HepG2 (cell line): Measurements from ENCODE around the gene DNASE2B. TPM values are rescaled to one million over a fixed set of nuclear protein-coding genes. Genes with fewer than 3 reads are reported as not detected.

Experiments used
- ATAC-seq: fragments of 200-7000 bp; cut with Tn5 transposase; 3 replicates; pipeline ENCODE4 v1.9.1; 2020; ENCODE audit warnings: mild to moderate bottlenecking, moderate library complexity
- BruUV-seq: library from RNA; stranded (reverse); fragments of 400-500 nt; replicated peaks from 2 replicates; lab custom pipeline; 2021; lab: Mats Ljungman, UMichigan
- CTCF ChIA-PET: fragments of 300-600 bp; formaldehyde crosslinking; extraction: SDS; loops from one replicate; lab custom pipeline; 2021; ENCODE audit warnings: low total read pairs, inconsistent platforms, low intra/inter-chr PET ratio; lab: Yijun Ruan, JAX
- POLR2A ChIA-PET: fragments of 350-600 bp; sonication (Branson Sonifier 250); formaldehyde crosslinking; loops from one replicate; lab custom pipeline; 2020; ENCODE audit warnings: antibody characterized with exemption, inconsistent platforms; lab: Yijun Ruan, JAX
- DNase-seq: peaks from one replicate; pipeline ENCODE4 v3.0.0-alpha.2; 2015; ENCODE audit warnings: low spot score
- FAIRE-seq: peaks from 3 replicates; lab custom pipeline; 2011; peaks lifted over from hg19 to GRCh38; lab: Jason Lieb, UNC
- H2AFZ ChIP-seq: one replicate; pipeline ENCODE4 v1.6.1; 2011; ENCODE audit warnings: low read length, inconsistent platforms
- H3K27ac ChIP-seq: fragments of 300-600 bp; 3 replicates; pipeline ENCODE4 v1.8.0; 2011; ENCODE audit warnings: mixed run types, mild to moderate bottlenecking, mixed read lengths, low read length, inconsistent platforms; ENCODE audit not compliant: insufficient read depth; ENCODE audit errors: extremely low read length
- H3K27me3 ChIP-seq, 2 experiments: fragments of 200-600 bp in 1 of 2; 2 replicates in 1 of 2; 3 replicates in 1 of 2; pipeline versions ENCODE4 v1.6.0 to v1.8.0; 2011; ENCODE audit warnings: low read length in 2 of 2, mild to moderate bottlenecking in 2 of 2, moderate library complexity in 2 of 2, inconsistent platforms in 1 of 2; ENCODE audit not compliant: insufficient read depth in 2 of 2, control insufficient read depth in 1 of 2
- H3K36me3 ChIP-seq, 2 experiments: fragments of 200-600 bp in 1 of 2; replicated peaks in 1 of 2; 2 replicates in 1 of 2; 3 replicates in 1 of 2; pipeline versions ENCODE4 v1.5.1 to v1.8.0; 2011; ENCODE audit warnings: low read length in 2 of 2, inconsistent platforms in 1 of 2; ENCODE audit not compliant: insufficient read depth in 2 of 2, control insufficient read depth in 1 of 2
- H3K4me1 ChIP-seq: 2 replicates; pipeline ENCODE4 v1.5.1; 2012; ENCODE audit warnings: low read length, inconsistent platforms; ENCODE audit not compliant: insufficient read depth
- H3K4me2 ChIP-seq: 2 replicates; pipeline ENCODE4 v1.6.0; 2011; ENCODE audit warnings: low read depth, low read length, inconsistent platforms
- H3K4me3 ChIP-seq, 3 experiments: fragments of 200-600 bp in 1 of 3; sonication (generic), shearing (Covaris generic) in 1 of 3; replicated peaks in 1 of 3; 2 replicates each; pipeline ENCODE4 v1.5.1; 2011 to 2016; ENCODE audit warnings: low read length in 3 of 3, inconsistent platforms in 2 of 3, low read depth in 2 of 3, mild to moderate bottlenecking in 2 of 3, control low read depth in 1 of 3, mixed read lengths in 1 of 3; ENCODE audit not compliant: insufficient read depth in 1 of 3
- H3K79me2 ChIP-seq: one replicate; pipeline ENCODE4 v1.6.1; 2011; ENCODE audit warnings: low read length, inconsistent platforms; ENCODE audit not compliant: insufficient read depth
- H3K9ac ChIP-seq: 2 replicates; pipeline ENCODE4 v1.6.0; 2011; ENCODE audit warnings: mild to moderate bottlenecking, low read depth, low read length, inconsistent platforms; ENCODE audit not compliant: insufficient read depth
- H3K9me3 ChIP-seq: 2 replicates; pipeline ENCODE4 v1.5.1; 2012; ENCODE audit warnings: mild to moderate bottlenecking, low read length
- H4K20me1 ChIP-seq: 2 replicates; pipeline ENCODE4 v1.6.0; 2011; ENCODE audit warnings: inconsistent platforms, mild to moderate bottlenecking, low read length, moderate library complexity; ENCODE audit not compliant: insufficient read depth
- TBL1XR1 ChIP-seq: fragments of 150-350 bp; IDR thresholded peaks from 2 replicates; pipeline ENCODE4 v1.6.1; 2014; ENCODE audit warnings: borderline replicate concordance, low read length; ENCODE audit not compliant: partially characterized antibody
- ZFY ChIP-seq: sonication (generic); formaldehyde crosslinking; IDR thresholded peaks from 2 replicates; pipeline ENCODE4 v1.4.0; 2020; ENCODE audit warnings: missing genetic modification reagents
- ZNF556 ChIP-seq: sonication (generic); formaldehyde crosslinking; IDR thresholded peaks from 2 replicates; pipeline ENCODE4 v1.4.0; 2020; ENCODE audit warnings: mild to moderate bottlenecking, missing genetic modification reagents, borderline replicate concordance
- ZNF747 ChIP-seq: sonication (generic); formaldehyde crosslinking; IDR thresholded peaks from 2 replicates; pipeline ENCODE4 v1.8.1; 2023; ENCODE audit warnings: missing genetic modification reagents, mild to moderate bottlenecking, borderline replicate concordance
- WGBS: methylation state at CpG from one replicate; pipeline ENCODE4 v1.1.6; 2017; ENCODE audit warnings: low lambda C conversion rate; 5-methylcytosine and 5-hydroxymethylcytosine counted together
- in situ Hi-C: cut with HindIII; loops from 2 replicates; pipeline ENCODE4 v1.10.0; 2017; ENCODE audit warnings: low pct_unique_long_range_greater_than_20kb; ENCODE audit not compliant: extremely low pct_ligation_motif_present
- intact Hi-C: fragments of 100-400 bp; cut with micrococcal nuclease; formaldehyde crosslinking; loops from one replicate; pipeline ENCODE4 v1.10.0; 2022; ENCODE audit not compliant: unreplicated experiment
- polyA plus RNA-seq, 8 experiments: library from polyadenylated mRNA; depleted of rRNA in 3 of 8; stranded (reverse) in 7 of 8; unstranded in 1 of 8; fragments of >200 nt; fragmentation: Illumina TruSeq in 4 of 8; extraction: Trizol in 4 of 8; gene quantifications; 2 replicates each; pipeline versions ENCODE4 v1.2.1 to v1.2.3, GENCODE V29; 2011 to 2016; ENCODE audit warnings: low read depth in 4 of 8, missing spikeins in 1 of 8, mixed read lengths in 1 of 8; ENCODE audit not compliant: insufficient read depth in 1 of 8
- total RNA-seq, 5 experiments: library from RNA; depleted of rRNA; stranded (reverse); fragments of >200 nt; fragmentation: Illumina TruSeq; extraction: Trizol; gene quantifications; 2 replicates each; pipeline ENCODE4 v1.2.3, GENCODE V29; 2016; ENCODE audit warnings: low read depth in 1 of 5
- TF ChIP-seq, protein P1 (sequence below): sonication (generic); formaldehyde crosslinking; IDR thresholded peaks from 2 replicates; pipeline ENCODE4 v1.4.0; 2020; ENCODE audit warnings: missing genetic modification reagents
- TF ChIP-seq, protein P2 (sequence below): sonication (generic); formaldehyde crosslinking; IDR thresholded peaks from 2 replicates; pipeline ENCODE4 v1.4.0; 2020; ENCODE audit warnings: missing genetic modification reagents, mild to moderate bottlenecking, borderline replicate concordance

DNASE2B gene
- total and polyA plus RNA-seq, 2 of the 13 experiments (the other 11 are each of a cell fraction or from before 2014, with no cell fraction given): not detected

GRCh38 chr1:84356881-84357280, 41.4 kb upstream of the DNASE2B start:
- H3K9me3 ChIP-seq: no peaks in the 10 kb centered on the region
- no peak overlapping the region for H2AFZ ChIP-seq
- ChIA-PET CTCF (no interaction called here), POLR2A (no interaction called here)
- no peaks in the 10 kb centered on the region; a peak in 2 of 5 replicates for H3K27me3 ChIP-seq
- DNase-seq (no peak), ATAC-seq (no peak), FAIRE-seq (no peak)
- no peak overlapping the region for H3K4me2 ChIP-seq
- TF ChIP-seq ZNF747: no peak
- TF ChIP-seq, protein P1, sequence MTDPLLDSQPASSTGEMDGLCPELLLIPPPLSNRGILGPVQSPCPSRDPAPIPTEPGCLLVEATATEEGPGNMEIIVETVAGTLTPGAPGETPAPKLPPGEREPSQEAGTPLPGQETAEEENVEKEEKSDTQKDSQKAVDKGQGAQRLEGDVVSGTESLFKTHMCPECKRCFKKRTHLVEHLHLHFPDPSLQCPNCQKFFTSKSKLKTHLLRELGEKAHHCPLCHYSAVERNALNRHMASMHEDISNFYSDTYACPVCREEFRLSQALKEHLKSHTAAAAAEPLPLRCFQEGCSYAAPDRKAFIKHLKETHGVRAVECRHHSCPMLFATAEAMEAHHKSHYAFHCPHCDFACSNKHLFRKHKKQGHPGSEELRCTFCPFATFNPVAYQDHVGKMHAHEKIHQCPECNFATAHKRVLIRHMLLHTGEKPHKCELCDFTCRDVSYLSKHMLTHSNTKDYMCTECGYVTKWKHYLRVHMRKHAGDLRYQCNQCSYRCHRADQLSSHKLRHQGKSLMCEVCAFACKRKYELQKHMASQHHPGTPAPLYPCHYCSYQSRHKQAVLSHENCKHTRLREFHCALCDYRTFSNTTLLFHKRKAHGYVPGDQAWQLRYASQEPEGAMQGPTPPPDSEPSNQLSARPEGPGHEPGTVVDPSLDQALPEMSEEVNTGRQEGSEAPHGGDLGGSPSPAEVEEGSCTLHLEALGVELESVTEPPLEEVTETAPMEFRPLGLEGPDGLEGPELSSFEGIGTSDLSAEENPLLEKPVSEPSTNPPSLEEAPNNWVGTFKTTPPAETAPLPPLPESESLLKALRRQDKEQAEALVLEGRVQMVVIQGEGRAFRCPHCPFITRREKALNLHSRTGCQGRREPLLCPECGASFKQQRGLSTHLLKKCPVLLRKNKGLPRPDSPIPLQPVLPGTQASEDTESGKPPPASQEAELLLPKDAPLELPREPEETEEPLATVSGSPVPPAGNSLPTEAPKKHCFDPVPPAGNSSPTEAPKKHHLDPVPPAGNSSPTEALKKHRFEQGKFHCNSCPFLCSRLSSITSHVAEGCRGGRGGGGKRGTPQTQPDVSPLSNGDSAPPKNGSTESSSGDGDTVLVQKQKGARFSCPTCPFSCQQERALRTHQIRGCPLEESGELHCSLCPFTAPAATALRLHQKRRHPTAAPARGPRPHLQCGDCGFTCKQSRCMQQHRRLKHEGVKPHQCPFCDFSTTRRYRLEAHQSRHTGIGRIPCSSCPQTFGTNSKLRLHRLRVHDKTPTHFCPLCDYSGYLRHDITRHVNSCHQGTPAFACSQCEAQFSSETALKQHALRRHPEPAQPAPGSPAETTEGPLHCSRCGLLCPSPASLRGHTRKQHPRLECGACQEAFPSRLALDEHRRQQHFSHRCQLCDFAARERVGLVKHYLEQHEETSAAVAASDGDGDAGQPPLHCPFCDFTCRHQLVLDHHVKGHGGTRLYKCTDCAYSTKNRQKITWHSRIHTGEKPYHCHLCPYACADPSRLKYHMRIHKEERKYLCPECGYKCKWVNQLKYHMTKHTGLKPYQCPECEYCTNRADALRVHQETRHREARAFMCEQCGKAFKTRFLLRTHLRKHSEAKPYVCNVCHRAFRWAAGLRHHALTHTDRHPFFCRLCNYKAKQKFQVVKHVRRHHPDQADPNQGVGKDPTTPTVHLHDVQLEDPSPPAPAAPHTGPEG (CRISPR knock-in tag): no peak
- TF ChIP-seq TBL1XR1: no peak
- TF ChIP-seq ZFY (CRISPR knock-in tag): no peak
- no peak for TF ChIP-seq ZNF556 (CRISPR knock-in tag)
- TF ChIP-seq, protein P2, sequence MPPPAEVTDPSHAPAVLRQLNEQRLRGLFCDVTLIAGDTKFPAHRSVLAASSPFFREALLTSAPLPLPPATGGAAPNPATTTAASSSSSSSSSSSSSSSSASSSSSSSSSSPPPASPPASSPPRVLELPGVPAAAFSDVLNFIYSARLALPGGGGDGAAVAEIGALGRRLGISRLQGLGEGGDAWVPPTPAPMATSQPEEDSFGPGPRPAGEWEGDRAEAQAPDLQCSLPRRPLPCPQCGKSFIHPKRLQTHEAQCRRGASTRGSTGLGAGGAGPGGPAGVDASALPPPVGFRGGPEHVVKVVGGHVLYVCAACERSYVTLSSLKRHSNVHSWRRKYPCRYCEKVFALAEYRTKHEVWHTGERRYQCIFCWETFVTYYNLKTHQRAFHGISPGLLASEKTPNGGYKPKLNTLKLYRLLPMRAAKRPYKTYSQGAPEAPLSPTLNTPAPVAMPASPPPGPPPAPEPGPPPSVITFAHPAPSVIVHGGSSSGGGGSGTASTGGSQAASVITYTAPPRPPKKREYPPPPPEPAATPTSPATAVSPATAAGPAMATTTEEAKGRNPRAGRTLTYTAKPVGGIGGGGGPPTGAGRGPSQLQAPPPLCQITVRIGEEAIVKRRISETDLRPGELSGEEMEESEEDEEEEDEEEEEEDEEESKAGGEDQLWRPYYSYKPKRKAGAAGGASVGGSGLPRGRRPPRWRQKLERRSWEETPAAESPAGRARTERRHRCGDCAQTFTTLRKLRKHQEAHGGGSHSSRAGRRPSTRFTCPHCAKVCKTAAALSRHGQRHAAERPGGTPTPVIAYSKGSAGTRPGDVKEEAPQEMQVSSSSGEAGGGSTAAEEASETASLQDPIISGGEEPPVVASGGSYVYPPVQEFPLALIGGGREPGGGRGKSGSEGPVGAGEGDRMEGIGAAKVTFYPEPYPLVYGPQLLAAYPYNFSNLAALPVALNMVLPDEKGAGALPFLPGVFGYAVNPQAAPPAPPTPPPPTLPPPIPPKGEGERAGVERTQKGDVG (CRISPR knock-in tag): no peak
- no peaks in the 10 kb centered on the region for H3K4me1 ChIP-seq
- H3K4me3 ChIP-seq: no peak overlapping the region
- no peaks in the 10 kb centered on the region for H3K79me2 ChIP-seq
- in situ Hi-C loops: no loop called here
- BruUV-seq: no TSS peak
- intact Hi-C loops: no loop called here
- H3K36me3 ChIP-seq: no peaks in the 10 kb centered on the region
- H4K20me1 ChIP-seq: no peaks in the 10 kb centered on the region
- no peak overlapping the region for H3K27ac ChIP-seq
- H3K9ac ChIP-seq: no peak overlapping the region
- 4% methylated on average over 1 of the region's 1 CpG for WGBS
